T-helper 22 cell (primary cell): ENCODE results near the gene TUBG1.

Experiments
- DNase-seq: peaks from one replicate; pipeline ENCODE4 v3.0.0-alpha.2; 2020; ENCODE audit warnings: low read depth

The TUBG1 gene

DNA sequence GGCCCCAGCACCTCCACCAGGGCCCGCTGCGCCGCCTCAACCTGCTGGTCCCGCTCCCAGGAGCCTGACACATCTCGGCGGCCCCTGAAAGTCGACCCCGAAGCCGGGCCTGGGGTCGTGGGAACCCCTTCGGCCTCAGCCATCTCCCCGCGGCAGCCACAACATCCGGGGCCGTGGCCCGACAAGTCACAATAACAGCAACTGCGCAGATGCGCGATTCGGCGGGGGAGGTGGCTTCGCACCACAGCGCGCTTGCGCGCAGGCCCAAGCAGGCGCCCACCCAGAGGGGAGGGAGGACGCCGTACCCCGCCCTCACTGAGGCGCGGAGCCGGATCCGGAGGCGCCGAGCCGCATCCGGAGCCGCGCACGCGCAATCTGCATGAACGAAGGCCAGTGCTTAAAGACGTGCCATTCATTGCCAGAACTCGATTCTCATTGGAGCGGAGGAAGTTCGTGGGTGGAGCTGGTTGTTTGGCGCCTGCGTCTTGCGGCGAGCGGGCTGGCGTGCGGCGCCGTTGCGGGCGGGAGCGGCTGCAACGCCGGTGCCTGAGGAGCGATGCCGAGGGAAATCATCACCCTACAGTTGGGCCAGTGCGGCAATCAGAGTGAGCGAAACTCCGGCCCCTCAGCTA is at the start of gene TUBG1, which contains the start of gene RETREG3:
TSS of gene TUBG1 (plus strand) at position 502 of the 632 bp plus-strand sequence. CDS start at position 557, 55 bp downstream.
TSS of gene RETREG3 (minus strand) at position 193 of the 632 bp plus-strand sequence. CDS start at position 143, 50 bp downstream.
- peak; percentile 98 for DNase-seq

DNA sequence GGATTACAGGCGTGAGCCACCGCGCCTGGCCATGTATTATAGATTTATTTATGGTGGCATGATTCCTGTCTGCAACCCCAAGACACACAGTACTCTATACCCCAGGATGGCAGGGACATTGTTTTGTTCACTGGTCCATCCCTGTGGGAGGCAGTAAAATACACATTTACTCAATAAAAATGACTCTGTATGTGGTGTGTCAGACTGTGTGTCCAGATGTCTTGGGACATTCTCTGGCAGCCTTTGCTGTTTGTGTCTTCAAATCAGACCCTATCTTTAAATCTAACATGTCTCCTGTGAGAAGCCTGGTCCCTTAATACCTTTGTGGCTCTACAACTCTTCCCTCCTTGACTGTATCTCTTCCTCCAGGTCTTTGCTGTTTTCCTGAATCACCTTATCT is 49.2 kb upstream of the TUBG1 start:
- no peak for DNase-seq

DNA sequence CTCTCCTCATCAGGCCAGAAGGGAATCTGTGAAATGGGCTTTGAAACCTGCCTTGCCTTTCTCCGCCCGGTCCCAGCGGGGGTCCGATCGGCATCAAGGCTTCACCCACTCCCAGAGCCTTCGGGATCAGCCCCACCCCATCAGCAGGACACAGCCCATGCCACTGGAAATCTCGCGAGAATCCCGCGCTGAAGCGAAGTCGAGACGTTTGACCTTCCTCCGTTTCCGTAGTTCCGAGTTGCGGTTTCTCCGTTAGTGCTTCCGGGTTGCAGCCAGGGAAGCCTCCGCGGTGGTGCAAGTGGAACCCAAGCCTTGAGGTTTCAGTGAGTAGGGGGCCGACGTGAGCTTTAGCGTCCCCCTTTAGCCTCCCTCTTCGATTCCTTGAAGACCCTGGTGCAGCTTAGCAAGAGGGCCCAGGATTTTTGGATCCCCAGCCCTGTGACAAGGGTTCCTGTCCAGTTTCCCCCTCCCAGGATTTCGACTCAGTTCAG is 47.5 kb upstream of the TUBG1 start, which contains the start of gene COASY:
TSS of gene COASY (plus strand) at position 252 of the 491 bp plus-strand sequence. CDS start 475 bp downstream, outside the sequence.
- peak; percentile 83 for DNase-seq

DNA sequence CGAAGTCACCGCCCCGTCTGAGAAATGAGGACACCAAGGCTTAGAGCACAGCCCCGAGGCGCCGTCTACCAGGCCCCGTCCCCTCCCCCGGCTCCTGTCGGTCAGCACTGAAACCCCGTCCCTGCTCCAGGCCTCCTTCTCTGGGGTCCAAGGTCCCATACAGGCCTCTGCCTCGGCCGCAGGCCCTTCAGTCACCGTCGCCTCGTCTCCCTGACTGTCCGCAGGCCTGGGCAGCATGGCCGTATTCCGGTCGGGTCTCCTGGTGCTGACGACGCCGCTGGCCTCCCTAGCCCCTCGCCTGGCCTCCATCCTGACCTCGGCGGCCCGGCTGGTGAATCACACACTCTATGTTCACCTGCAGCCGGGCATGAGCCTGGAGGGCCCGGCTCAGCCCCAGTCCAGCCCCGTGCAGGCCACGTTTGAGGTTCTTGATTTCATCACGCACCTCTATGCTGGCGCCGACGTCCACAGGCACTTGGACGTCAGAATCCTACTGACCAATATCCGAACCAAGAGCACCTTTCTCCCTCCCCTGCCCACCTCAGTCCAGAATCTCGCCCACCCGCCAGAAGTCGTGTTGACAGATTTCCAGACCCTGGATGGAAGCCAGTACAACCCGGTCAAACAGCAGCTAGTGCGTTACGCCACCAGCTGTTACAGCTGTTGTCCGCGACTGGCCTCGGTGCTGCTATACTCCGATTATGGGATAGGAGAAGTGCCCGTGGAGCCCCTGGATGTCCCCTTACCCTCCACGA is 46.9 kb upstream of the TUBG1 start:
- DNase-seq = no peak

DNA sequence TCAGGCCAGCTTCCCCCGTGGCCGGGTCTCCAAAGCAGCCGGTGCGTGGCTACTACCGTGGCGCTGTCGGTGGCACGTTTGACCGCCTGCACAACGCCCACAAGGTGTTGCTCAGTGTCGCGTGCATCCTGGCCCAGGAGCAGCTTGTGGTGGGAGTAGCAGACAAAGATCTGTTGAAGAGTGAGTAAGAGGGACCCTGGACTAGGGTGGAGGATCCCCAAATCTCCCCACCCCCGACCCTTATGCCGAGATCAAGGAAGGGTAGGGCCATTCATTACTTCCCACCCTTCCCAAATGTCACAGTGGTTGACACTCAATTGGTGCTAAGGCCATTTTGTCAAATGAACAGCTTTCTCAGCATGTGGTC is 46.4 kb upstream of the TUBG1 start:
- DNase-seq = no peak

DNA sequence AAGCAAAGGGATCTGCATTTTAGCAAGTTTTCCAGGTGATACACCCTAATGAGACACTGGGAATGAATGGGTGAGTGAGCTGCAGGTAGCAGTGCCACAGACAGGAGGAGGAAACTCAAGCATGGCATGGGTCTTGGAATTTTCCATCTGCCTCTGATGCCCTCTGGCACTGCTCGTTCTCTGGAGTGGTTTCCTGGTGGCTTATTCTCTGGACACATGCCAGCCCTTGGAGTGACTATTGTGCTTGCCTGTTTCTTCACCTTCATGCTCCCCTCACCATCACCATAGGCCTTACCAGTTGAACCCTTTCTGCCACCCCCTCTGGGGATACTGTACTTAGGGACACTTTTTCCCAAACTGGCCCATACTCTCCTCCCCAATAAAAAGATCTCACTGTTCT is 45.9 kb upstream of the TUBG1 start:
- no peak for DNase-seq

DNA sequence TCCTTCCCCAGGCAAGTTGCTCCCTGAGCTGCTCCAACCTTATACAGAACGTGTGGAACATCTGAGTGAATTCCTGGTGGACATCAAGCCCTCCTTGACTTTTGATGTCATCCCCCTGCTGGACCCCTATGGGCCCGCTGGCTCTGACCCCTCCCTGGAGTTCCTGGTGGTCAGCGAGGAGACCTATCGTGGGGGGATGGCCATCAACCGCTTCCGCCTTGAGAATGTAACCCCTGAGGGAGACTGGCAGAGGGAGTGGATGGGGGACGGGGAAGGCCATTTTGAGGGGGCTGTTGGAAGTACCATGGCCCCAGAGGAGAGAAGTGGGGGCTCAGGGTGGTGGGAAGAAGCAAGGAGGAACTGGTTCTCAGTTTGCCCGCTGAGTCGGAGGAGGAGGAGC is 45.5 kb upstream of the TUBG1 start:
- no peak for DNase-seq

DNA sequence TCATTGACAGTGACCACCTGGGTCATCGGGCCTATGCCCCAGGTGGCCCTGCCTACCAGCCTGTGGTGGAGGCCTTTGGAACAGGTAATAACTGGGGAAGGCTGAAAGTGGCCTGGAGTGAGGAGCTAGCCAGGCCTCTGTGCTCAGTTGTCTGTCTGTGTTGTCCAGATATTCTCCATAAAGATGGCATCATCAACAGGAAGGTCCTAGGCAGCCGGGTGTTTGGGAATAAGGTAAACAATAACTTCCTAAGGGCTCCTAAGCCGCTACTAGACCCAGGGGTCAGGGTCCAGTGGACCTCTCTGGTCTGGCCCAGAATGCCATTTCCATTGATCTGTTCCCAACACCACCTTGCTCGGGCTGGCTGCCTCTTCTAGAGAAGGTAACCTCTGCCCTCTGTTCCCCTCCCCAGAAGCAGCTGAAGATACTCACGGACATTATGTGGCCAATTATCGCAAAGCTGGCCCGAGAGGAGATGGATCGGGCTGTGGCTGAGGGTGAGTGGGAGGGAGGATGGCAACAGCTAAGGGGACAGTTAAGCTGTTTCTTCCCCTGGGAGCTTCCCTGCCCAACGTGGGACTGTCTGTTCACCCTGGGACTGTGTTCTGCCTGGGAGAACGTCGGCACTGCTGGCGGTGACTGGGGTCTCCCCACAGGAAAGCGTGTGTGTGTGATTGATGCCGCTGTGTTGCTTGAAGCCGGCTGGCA is 44.5 kb upstream of the TUBG1 start:
- no peak for DNase-seq

DNA sequence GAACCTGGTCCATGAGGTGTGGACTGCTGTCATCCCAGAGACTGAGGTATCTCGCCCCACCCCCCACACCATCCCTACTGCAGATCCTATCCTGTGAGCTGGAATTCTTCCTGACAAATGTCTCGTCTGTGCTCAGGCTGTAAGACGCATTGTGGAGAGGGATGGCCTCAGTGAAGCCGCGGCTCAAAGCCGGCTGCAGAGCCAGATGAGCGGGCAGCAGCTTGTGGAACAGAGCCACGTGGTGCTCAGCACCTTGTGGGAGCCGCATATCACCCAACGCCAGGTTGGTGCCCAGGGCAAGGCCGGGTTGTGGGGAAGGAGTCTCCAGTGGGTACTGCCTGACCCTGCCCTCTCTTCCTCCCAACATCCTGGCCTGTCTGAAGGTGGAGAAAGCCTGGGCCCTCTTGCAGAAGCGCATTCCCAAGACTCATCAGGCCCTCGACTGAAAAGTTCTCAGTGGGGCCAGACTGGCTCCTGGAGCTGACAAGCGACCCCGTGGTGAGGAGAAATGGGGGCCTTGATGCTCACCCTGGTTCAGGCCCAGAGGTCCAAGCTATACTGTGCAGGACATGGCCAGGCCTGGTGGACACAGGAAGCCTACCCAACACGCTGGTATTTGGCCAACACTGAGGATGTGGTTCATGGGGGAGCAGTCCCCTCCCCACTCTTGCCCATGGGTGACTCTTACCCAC is 43.8 kb upstream of the TUBG1 start:
- DNase-seq = no peak

DNA sequence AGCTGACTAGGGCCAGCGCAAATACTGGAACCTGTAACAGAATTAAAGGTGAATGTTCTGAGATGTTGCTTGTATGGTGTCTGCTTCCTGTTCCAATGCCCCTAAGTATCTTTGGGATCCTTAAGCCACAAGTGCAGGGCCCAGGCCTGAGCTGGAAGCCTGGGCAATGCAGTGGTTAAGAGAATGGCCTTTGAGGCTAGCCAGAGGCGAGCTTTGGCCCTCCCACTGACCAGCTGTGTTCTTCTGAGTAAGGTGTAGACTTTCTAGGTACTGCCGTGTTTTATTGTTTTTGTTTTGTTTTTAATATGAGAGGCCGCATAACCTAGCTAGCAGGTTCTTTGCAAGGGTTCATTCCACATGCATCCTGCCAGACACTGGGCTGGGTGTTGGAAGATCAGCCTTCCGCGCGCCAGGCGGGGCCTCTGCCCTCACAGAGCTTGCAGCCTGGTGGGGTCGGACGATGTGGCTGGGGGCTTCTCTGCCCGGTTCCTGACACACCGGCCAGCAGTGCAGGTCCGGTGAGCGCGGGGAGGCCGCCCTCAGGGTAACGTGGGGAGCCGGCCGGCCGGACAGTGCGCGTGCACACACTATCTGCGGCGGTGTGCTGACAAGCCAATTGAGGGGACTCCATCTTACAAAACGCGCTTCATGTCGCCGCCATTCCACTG is 43.1 kb upstream of the TUBG1 start:
- DNase-seq = no peak

DNA sequence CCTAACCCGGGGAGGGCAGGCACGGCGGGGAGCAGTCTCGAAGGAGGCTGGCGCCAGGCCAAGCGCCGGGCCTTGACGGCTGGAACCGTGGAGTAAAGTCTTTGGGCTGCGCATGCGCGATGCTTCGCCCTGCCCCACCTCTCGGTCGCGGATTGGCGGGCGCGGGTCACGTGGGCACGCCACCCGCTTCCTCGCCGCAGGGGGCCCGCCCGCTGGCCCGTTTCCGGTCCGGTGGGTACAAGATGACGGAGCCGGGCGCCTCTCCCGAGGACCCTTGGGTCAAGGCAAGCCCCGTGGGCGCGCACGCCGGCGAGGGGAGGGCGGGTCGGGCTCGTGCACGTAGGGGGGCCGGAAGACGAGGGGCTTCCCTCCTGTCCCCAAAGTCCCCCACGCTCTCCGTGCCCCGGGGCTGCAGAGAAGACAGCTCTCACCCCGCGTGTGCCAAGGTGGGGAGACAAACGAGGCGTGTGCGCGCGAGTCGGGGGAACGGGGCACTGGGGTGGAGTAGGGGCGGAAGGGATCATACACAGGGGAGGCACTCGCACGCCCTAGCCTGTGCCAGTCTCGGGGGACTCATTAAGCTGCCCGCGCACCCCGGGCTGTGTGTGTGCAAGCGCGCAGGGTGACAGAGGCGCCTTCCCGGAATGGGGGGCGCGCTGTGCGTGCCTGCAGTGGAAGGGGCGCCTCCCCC is 42.5 kb upstream of the TUBG1 start, which contains the start of gene MLX:
TSS of gene MLX (plus strand) at position 218 of the 691 bp plus-strand sequence. CDS start at position 243, 25 bp downstream.
- peak; percentile 85 for DNase-seq

DNA sequence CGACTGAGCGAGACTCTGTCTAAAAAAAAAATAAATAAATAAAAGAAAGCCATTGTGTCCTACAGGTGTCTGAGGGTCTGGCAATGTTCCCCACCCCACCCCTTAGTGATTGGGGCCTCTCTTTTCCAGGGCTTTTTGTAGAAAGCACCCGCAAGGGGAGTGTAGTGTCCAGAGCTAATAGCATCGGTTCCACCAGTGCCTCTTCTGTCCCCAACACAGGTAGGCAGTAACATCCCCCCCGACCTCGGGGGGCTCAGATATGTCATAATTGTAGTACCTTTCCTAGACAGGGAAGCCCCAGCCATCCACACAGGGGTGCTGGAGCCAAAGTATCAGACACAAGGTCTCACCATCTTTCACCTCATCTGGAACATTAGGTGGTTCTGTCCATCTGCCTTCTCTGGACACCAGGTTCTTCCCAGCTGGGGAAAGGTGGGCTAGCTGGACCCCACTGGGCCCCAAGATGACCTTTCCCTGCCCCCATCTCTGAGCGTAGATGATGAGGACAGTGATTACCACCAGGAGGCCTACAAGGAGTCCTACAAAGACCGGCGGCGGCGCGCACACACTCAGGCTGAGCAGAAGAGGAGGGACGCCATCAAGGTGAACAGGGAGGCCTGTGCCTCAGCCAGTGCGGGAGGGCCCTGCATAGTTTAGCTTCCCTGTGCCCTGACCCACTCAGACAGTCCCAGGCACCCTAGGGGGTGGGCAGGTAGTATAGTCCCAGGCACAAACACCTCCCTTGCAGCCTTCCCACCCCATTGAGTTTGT is 41.0 kb upstream of the TUBG1 start:
- no peak for DNase-seq

DNA sequence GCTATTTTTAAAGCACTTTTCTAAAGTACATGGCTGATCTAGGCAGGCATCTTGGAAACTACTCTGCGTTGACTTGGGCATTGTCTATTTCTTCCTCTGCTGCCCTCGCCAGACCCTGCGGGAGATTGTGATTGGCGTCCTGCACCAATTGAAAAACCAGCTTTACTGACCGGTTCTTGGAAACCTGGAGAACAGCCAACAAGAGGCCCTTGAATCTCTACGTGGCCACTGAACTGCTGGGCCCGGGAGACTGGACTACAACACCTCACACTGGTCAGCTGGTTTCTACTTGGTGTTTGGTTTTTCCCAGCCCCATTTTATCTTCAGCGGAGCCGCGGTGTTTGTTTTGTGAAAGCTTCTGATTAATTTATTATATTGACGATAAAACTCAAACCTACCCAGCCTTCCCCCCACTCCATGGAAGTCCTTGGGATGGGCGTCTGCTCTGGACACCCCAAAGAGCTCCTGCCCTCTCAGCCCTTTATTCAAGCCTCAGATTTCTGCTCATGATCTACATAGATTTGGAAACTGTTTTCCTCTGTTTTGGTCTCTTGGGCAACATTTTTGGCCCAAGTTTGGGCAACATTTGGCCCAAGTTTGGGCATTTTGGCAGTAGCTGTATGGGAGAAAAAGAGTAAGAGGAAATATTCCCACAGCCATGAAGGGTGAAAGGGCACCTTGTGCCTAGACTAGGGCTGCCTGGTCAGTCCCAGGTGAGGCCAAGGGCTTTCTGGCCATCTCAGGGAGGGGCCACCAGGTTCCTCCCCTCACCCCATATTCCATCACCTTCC is 37.9 kb upstream of the TUBG1 start:
- DNase-seq = no peak

DNA sequence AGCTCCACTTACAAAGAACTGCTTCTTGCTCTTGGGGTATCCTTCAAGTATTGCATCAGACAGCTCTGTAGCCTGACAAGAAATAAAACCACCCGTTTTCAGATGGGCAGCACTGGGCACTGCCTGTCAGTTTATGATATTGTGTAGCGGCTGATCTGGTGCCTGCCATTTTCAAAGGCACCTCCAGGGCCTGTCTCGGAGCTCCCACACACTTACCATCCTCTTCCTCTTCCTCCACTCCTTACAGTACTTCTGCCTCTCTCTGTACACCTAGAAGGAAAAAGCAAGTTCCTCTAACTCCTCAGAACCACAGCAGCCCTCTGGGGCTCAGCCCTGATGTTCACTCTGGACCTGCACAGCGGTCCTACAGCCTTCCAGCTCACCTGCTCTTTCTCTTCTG is 36.4 kb upstream of the TUBG1 start:
- no peak for DNase-seq

DNA sequence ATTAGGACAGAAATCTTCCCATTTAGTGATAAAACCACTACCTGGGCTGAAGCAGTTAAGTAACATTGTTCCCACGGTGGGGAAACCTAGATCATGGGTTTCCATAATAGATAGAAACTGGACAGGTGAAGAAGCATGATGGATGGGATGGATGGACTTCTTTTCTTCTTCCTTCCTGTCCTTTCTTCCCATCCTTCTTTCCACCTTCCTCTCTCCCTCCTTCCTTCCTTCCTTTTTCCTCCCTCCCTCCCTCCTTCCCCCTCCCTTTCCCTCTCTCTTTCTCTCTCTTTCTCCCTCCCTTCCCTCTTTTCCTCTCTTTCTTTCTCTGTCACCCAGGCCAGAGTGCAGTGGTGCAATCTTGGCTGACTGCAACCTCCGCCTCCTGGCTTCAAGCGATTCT is 35.0 kb upstream of the TUBG1 start:
- no peak for DNase-seq

DNA sequence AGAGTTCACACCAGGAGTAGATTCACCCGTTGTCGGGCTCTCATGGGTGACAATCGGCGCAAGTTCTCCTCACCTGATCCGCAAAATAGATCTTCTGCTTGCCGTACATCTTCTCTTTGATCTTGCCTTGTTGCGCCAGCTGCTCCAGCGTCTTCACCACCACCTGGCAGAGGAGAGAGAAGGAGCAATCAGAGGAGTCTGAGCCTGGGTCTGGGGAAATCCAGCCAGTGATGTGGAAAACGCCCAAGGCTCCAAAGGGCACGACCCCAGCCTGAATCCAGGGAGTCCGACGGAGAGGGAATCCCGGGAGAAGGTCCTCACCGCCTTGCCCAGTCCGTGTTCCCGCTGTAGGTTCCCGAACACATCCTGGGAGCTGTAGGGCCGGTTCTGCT is 32.3 kb upstream of the TUBG1 start:
- DNase-seq = no peak

DNA sequence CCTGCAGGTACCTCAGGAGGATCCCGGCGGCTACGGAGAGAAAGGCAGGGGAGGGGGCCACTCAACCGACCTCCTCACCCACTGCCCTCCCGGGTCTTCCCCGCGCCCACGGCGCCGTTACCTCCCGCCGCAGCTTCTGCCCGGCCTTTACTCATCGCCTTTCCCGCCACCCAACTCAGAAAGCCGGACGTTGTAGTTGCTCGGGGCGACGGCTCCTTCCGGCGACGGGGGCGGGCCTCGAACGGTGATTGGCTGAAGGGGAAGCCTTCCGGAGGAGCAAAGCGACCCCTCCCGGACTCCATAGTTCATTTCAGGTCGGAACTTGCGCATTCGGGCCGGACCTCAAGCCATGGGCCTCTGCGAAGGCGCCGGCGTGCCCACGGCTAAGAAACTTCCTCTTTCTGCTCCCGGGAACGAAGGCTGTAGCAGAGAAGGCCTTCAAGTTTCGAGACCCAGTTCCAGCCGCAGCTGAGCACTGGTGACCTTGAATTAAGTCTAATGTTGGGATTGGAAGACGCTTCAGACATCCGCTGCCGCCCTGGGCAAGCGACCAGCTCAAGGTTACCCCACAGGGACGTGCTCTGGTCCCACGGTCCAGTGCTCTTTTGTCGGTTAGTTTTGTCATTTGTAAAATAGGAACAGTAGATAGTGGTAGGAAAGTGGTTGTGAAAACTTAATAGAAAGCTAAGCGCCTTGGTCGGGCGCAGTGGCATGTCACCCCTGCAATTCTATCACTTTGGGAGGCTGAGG is 31.8 kb upstream of the TUBG1 start, which contains the start of gene PSMC3IP:
TSS of gene PSMC3IP (minus strand) at position 198 of the 750 bp plus-strand sequence. CDS start at position 155, 43 bp downstream.
- peak; percentile 86 for DNase-seq

DNA sequence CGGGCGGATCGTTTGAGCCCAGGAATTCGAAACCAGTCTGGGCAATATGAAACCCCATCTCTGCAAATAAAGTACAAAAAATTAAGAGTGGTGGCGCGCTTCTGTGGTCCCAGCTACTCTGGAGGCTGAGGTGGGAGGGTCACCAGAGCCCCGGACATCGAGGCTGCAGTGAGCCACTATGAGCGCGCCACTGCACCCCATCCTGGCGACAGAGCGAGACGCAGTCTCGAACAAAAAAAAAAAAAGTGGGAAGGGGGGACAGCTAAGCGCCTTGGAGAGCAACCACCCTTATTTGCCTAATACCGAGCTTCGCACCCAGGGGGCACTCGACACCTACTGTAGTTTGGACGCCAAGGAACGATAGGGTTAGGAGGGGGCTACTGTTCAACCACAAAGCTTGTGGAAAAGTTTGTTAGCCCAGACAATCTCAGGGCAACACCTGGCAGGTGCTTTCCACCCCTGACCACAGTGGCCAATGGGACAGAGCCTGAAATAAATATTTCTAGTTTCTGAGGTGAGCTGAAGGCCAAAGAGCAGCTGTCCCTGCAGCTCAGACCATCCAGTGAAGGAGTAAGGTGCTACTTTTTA is 31.1 kb upstream of the TUBG1 start:
- peak; percentile 34 for DNase-seq
